GM18508 (cell line): Measurements from ENCODE around the gene CTSH.
"Not testable (repeated sequence)": the region's sequence is repeated elsewhere in the genome, so short reads cannot be mapped to it uniquely, and the experiment has no call there.

Experiments
- ATAC-seq: cut with Tn5 transposase; IDR thresholded peaks from one replicate; pipeline ENCODE4 v1.9.1; 2021; ENCODE audit warnings: moderate number of reproducible peaks; ENCODE audit not compliant: insufficient read depth, unreplicated experiment

CTSH gene

GRCh38 chr15:78925076-78925624 lies 19.7 kb downstream of the CTSH start:
- no peak for ATAC-seq

- ATAC-seq = no peak
These were observed 21.1 kb downstream of the CTSH start for GRCh38 chr15:78923480-78924360.

GRCh38 chr15:78923015-78923414 lies 21.8 kb downstream of the CTSH start:
- ATAC-seq = no peak

GRCh38 chr15:78922527-78922926 lies 22.3 kb downstream of the CTSH start:
- no peak for ATAC-seq

- ATAC-seq = no peak
These were observed 22.9 kb downstream of the CTSH start for GRCh38 chr15:78921940-78922339.

- ATAC-seq = no peak
These were observed 23.3 kb downstream of the CTSH start for GRCh38 chr15:78921517-78921916.

- ATAC-seq = no peak
These were observed 27.0 kb downstream of the CTSH start for GRCh38 chr15:78917888-78918287.

GRCh38 chr15:78916088-78916487 lies 28.8 kb downstream of the CTSH start:
- no peak for ATAC-seq

GRCh38 chr15:78915341-78916087 lies 29.3 kb downstream of the CTSH start:
- no peak for ATAC-seq

- ATAC-seq = no peak
These were observed 30.6 kb downstream of the CTSH start for GRCh38 chr15:78914027-78914764.

- ATAC-seq = no peak
These were observed 31.8 kb downstream of the CTSH start for GRCh38 chr15:78913012-78913411.

- no peak for ATAC-seq
These were observed 32.5 kb downstream of the CTSH start for GRCh38 chr15:78912316-78912715.

GRCh38 chr15:78910271-78910670 lies 34.6 kb downstream of the CTSH start:
- ATAC-seq = no peak

- no peak for ATAC-seq
These were observed 35.0 kb downstream of the CTSH start for GRCh38 chr15:78909791-78910228.

GRCh38 chr15:78909160-78909695 lies 35.6 kb downstream of the CTSH start:
- no peak for ATAC-seq

GRCh38 chr15:78907577-78907976 lies 37.3 kb downstream of the CTSH start:
- ATAC-seq = no peak

- no peak for ATAC-seq
These were observed 38.6 kb downstream of the CTSH start for GRCh38 chr15:78906316-78906620.

GRCh38 chr15:78904599-78905358 lies 40.1 kb downstream of the CTSH start:
- ATAC-seq = no peak

- not testable (repeated sequence) for ATAC-seq
These were observed 42.4 kb downstream of the CTSH start for GRCh38 chr15:78902281-78903032.
